Measurements from ENCODE around the gene MYH16. TPM values are rescaled to one million over a fixed set of nuclear protein-coding genes. Genes with fewer than 3 reads are reported as not detected.
"Not testable (repeated sequence)": the region's sequence is repeated elsewhere in the genome, so short reads cannot be mapped to it uniquely, and the experiment has no call there.

The MYH16 gene
- total RNA-seq, 4 donors from 2014 or later: not detected

DNA sequence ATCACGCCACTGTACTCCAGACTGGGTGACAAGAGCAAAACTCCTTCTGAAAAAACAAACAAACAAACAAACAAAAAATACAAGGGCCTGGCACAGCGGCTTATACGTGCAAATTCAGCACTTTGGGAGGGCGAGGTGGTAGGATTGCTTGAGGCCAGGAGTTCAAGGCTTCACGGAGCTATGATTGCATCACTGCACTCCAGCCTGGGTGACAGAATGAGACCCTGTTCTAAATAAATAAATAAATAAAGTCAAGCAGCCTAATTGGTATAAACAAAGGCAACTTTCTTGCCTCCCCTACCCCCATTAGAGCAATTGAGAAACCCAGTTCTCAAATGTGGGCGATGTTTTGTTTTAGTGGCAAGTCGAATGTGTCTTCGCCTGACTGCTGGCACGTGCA is 38.5 kb upstream of the MYH16 start:
- H3K4me3 ChIP-seq (replicated peaks in 1 of 3): no peak overlapping the region
- TF ChIP-seq, protein P1, sequence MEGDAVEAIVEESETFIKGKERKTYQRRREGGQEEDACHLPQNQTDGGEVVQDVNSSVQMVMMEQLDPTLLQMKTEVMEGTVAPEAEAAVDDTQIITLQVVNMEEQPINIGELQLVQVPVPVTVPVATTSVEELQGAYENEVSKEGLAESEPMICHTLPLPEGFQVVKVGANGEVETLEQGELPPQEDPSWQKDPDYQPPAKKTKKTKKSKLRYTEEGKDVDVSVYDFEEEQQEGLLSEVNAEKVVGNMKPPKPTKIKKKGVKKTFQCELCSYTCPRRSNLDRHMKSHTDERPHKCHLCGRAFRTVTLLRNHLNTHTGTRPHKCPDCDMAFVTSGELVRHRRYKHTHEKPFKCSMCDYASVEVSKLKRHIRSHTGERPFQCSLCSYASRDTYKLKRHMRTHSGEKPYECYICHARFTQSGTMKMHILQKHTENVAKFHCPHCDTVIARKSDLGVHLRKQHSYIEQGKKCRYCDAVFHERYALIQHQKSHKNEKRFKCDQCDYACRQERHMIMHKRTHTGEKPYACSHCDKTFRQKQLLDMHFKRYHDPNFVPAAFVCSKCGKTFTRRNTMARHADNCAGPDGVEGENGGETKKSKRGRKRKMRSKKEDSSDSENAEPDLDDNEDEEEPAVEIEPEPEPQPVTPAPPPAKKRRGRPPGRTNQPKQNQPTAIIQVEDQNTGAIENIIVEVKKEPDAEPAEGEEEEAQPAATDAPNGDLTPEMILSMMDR (IDR thresholded peaks at IDR 0.05): no peak
- TF ChIP-seq POLR2A (IDR thresholded peaks at IDR 0.05): no peak

DNA sequence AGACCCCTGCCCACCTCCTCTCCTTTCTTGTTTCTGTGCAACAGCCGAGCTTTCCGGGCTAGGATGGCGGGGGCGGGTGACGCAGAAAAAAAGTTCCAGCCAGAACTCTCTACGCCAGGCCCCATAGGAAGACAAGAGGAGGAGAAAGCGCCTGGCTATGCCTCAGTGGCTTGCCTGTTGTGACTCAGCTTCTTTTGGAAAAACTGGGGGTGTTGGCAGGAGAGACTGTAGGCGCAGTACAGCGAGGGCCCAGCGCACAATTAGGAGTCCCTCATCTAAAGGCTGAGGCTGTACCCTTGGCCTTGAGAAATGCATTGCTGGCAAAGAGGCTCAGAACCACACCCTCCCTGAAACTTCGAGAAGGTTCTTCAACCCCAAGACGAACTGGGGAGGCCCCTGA is 36.7 kb upstream of the MYH16 start:
- intact Hi-C loops (cut with DNase I): no loop called here
- no peak overlapping the region for H3K4me3 ChIP-seq (replicated peaks in 1 of 3)
- H3K36me3 ChIP-seq: no peaks in the 10 kb centered on the region
- H3K27ac ChIP-seq: no peak overlapping the region
- no peaks in the 10 kb centered on the region for H3K4me1 ChIP-seq
- DNase-seq: no peak
- no peaks in the 10 kb centered on the region for H3K9me3 ChIP-seq
- WGBS, 2 donors: 84 to 85% methylated on average over 12 of the region's 12 CpGs
- H3K27me3 ChIP-seq: no peaks in the 10 kb centered on the region
- no peak for TF ChIP-seq POLR2A (IDR thresholded peaks at IDR 0.05)
- TF ChIP-seq, protein P1 (IDR thresholded peaks at IDR 0.05): no peak

More for the DNA sequence above, 38.5 kb upstream of the MYH16 start:
- Histone ChIP-seq H3K27me3 (no peaks in the 10 kb centered on the region), H3K9me3 (no peaks in the 10 kb centered on the region), H3K36me3 (no peaks in the 10 kb centered on the region), H3K4me1 (no peaks in the 10 kb centered on the region), H3K27ac (no peak overlapping the region)
- intact Hi-C loops (cut with DNase I): no loop called here
- no peak for DNase-seq
- WGBS, 2 donors: 91 to 92% methylated on average over 9 of the region's 9 CpGs

DNA sequence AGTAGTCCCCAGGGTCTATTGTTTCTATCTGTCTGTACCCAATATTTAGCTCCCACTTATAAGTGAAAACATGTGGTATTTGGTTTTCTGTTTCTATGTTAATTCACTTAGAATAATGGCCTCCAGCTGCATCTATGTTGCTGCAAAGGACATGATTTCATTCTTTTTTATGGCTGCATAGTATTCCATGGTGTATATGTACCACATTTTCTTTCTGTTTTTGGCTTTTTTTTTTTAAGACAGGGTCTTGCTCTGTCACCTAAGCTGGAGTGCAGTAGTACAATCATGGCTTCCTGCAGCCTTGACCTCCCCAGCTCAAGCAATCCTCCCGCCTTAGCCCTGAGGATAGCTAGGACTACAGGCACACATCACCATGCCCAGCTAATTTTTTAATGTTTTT is 34.8 kb upstream of the MYH16 start:
- H3K9me3 ChIP-seq; H3K4me3 ChIP-seq (replicated peaks in 1 of 3); H3K4me1 ChIP-seq; intact Hi-C loops (cut with DNase I); H3K36me3 ChIP-seq; DNase-seq; H3K27me3 ChIP-seq; H3K27ac ChIP-seq: not testable (repeated sequence)
- 90% methylated on average over 1 of the region's 1 CpG for WGBS, 2 donors

DNA sequence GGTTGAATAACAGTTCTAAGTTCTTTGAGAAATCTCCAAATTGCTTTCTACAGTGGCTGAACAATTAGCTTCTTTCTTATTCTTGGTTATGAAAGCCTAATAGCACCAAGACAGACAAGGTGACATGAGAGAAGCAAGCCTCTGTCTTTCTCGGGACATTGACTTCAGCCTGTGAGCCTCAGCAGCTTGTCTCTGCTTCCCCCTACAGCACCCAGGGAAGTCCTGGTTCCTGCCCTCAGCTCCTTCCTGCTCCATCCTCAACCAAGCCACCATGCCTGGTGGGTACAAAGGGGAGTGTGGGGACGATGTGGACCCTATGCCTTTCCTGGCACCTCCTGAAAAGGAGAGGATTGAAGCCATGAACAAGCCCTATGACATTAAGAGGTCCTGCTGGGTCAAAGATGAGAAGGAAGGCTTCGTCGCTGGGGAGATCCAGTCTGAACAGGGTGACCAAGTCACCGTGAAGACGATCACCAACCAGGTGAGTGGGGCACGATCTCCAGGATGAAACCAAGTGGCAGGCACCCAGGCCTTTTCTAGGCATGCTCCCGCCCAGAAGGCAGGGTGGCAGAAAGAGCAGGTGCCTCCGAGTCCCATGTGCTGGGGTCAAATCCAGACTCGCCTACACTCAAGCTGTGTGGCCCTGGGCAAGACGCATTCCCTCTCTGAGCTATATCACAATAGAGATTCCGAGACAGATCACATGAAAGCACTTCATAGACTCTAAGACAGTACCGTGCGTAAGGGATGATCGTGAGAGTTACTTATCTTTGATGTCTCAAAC is 33.9 kb upstream of the MYH16 start:
- no peak for DNase-seq
- intact Hi-C loops (cut with DNase I): no loop called here
- 80 to 81% methylated on average over 12 to 14 of the region's 15 CpGs for WGBS, 2 donors
- Histone ChIP-seq H3K36me3 (no peaks in the 10 kb centered on the region), H3K4me3 (replicated peaks in 1 of 3) (no peak overlapping the region), H3K27ac (no peak overlapping the region), H3K27me3 (no peaks in the 10 kb centered on the region), H3K9me3 (no peaks in the 10 kb centered on the region), H3K4me1 (no peaks in the 10 kb centered on the region)
- no peak for TF ChIP-seq POLR2A (IDR thresholded peaks at IDR 0.05)
- TF ChIP-seq, protein P1 (IDR thresholded peaks at IDR 0.05): no peak

DNA sequence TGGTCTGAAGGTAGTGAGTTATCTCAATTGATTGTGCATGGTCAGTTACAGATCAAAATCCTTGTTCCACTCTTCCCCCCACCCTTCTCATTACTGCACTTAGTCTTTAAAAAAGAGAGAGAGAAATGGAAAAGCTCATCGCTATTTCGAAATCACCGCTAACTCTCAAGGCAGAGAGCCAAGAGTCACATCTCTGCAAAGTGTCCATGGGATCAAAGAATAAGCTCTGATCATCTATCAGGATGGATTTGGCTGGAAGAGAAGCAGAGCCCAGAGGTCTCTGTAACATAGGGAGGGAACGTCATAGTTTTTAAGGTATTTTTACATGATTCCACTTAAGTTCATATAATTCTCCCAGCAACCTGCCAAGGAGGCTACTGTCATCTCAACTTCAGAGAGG is 30.0 kb upstream of the MYH16 start:
- Histone ChIP-seq H3K27ac (no peak overlapping the region), H3K4me3 (replicated peaks in 1 of 3) (no peak overlapping the region), H3K4me1 (no peaks in the 10 kb centered on the region), H3K27me3 (no peaks in the 10 kb centered on the region), H3K36me3 (no peaks in the 10 kb centered on the region), H3K9me3 (no peaks in the 10 kb centered on the region)
- intact Hi-C loops (cut with DNase I): no loop called here
- DNase-seq: no peak
- no peak for TF ChIP-seq POLR2A (IDR thresholded peaks at IDR 0.05)
- TF ChIP-seq, protein P1 (IDR thresholded peaks at IDR 0.05): no peak
- WGBS, 2 donors: 76 to 91% methylated on average over 4 of the region's 4 CpGs
